ENCODE results near the gene SIL1.

The SIL1 gene

DNA sequence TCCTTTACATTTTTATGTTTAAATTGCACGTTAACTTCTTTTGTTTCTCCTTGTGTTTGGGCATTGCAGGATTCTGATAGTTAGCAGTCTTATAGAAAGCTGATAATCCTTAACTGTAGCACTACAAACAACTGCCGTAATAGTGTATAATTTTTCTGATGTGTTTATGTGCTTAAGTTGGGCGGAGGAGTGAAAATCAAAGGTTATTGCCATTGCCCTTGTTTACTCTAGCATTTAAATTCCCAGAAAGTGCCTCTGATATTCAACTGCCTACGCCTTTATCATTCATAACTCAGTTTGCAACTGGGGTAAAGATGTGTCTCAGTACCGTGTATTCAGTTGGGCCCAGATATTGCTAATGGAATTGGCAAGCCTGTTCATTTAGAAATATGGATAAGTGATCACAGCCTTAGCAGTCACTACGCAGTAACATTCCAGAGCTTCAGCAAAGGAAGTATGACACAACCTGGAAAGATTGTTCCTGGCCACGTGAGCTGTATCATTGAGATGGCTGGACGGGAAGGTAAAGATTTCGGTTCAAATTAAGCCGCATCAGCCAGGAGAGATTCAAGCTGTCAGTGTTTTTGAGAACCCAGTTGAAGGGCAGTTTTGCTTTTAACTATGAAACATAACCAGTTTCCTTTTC lies 294.9 kb downstream of the SIL1 start:
- no peak for DNase-seq

DNA sequence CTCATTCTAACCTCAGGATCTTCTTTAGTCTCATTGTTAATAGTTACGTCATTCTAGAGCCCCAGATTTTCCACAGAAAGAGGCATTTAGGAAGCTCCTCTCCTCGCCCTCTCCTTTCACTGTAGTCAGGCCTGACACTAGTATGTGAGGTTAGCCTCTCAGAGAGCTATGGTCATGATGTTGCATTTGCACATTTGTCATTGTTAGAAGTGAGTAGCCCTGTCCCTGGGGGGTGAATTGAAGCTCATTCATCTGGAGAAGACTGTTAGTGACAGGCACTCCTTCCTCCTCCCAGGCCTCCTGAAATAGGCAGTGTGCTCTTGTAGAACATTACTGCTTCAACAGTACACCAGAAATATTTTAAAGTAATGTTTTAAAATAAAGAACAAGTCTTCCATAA lies 296.5 kb downstream of the SIL1 start:
- DNase-seq = no peak

DNA sequence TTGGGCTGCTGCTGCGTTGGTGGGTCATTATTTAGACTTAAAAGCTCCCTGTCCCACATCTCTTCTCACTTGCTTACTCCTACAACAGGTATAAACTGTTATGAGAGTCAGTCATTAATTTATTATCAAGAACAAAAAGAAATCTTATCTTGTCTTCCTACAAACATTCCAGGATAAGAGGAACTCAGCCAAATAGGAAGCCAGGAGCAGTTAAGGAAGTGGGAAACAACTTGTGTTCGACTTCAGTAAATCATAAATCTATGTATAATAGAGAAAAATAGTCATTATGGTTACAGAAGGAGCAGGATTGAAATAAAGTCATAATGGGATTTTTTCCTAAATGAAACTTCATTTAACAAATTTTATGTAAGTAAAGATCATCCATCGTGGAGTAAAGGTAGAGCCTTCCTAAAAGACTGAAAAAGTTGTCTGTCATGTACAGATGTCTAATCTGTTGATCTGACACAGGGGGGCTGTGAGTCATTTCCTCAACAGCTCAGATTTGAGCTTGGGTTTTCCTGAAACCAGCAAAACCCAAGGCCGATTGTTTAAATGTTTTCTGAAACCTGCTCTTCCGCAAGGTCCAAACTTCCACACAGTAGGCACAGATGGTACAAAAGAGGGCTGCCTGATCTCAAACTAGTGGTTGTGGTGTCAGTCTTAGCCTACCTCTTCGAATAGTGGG lies 297.7 kb downstream of the SIL1 start:
- no peak for DNase-seq

DNA sequence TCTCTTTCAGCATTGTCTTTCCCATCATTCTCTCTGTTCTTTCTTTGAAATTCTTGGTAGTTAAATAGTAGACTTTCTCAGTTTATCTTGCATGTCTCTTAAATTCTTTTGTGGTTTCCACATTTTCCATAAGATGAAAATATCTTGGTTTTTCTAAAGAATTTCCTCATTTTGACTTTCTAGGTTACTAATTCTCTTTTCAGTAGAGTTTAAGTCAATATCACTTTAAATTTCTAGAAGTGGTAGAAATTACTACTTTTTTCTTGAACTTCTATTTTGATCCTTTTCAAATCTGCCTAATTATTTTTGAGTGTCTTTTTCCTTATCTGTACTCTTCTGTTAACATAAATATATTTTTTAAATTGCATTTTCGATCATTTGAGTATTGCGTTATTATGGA lies 299.4 kb downstream of the SIL1 start:
- DNase-seq = no peak

DNA sequence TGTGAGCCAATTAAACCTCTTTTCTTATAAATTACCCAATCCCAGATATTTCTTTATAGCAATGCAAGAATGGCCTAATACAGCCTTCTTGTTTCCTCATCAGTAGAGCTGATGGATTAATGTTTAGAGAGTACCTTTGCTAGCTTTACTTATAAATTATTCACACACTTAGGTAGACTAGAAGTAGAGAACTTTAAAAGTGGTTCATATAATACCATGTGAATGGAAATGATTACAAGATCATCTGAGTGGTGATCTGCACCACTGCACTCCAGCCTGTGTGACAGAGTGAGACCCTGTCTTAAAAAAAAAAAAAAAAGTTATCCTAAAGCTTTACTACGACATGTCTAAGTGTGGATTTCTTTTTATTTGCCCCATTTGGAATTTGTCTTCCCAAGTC lies 299.9 kb downstream of the SIL1 start:
- DNase-seq = no peak

Measured in activated CD4-positive, alpha-beta T cell treated with anti-CD3 and anti-CD28 coated beads, Interleukin-2, amount 50 U/mL, for 1 hour (primary cell).